ENCODE measurements around the gene SLU7.

- no peak for TF ChIP-seq CTCF (conservative IDR thresholded peaks at IDR 0.05; ENCODE audit: low read depth, low read length)
- TF ChIP-seq EZH2 (IDR thresholded peaks at IDR 0.05; ENCODE audit: low read length, unreplicated experiment), result no peak
Observed at GRCh38 chr5:160463740-160464465, 45.0 kb upstream of the SLU7 start.

All from PC-3 (cell line).